Peyer's patch (tissue), 4 donors: Measurements from ENCODE around the gene HOXD8. TPM values are rescaled to one million over a fixed set of nuclear protein-coding genes. Genes with fewer than 3 reads are reported as not detected.
A peak's percentile ranks its signal among the peaks of the same experiment; 100 is the strongest.

ENCODE experiments used
- DNase-seq, 3 donors: peaks; one replicate each; pipeline ENCODE4 v3.0.0-alpha.2; 2017 to 2019
- H3K27ac ChIP-seq, 4 donors: fragments of 200-600 bp; sonication (generic); one replicate each; pipeline ENCODE4 v1.5.1; 2016 to 2019
- H3K27me3 ChIP-seq, 2 donors: fragments of 200-600 bp; sonication (generic); one replicate each; pipeline ENCODE4 v1.5.1; 2019
- H3K36me3 ChIP-seq, 3 donors: fragments of 200-600 bp; sonication (generic); one replicate each; pipeline ENCODE4 v1.5.1; 2016 to 2019
- H3K4me1 ChIP-seq, 4 donors: fragments of 200-600 bp; sonication (generic); one replicate each; pipeline ENCODE4 v1.5.1; 2016 to 2019
- H3K4me3 ChIP-seq, 4 donors: fragments of 200-600 bp; sonication (generic); 1 replicate in 3 of 4; 2 replicates in 1 of 4; pipeline ENCODE4 v1.5.1; 2016 to 2019; ENCODE audit warnings: mild to moderate bottlenecking in 1 of 4
- H3K9me3 ChIP-seq, 4 donors: fragments of 200-600 bp; sonication (generic); one replicate each; pipeline ENCODE4 v1.5.1; 2016 to 2019; ENCODE audit warnings: mild to moderate bottlenecking in 1 of 4
- CTCF ChIP-seq, 6 experiments: fragments of 450-650 bp in 4 of 6; fragments of 200-600 bp in 2 of 6; sonication (generic) in 1 of 6; IDR thresholded peaks; one replicate each; pipeline ENCODE4 v1.5.1; 2017 to 2019; ENCODE audit warnings: antibody characterized with exemption in 6 of 6, mild to moderate bottlenecking in 3 of 6, moderate library complexity in 1 of 6
- POLR2A ChIP-seq, 2 donors: fragments of 450-650 bp; IDR thresholded peaks; one replicate each; pipeline ENCODE4 v1.5.1; 2017; ENCODE audit warnings: antibody characterized with exemption in 2 of 2, mild to moderate bottlenecking in 2 of 2, moderate library complexity in 2 of 2
- total RNA-seq, 4 donors: library from RNA; depleted of rRNA; stranded (reverse); fragments of >200 nt; gene quantifications; one replicate each; pipeline ENCODE4 v1.1.0, GENCODE V29; 2016

HOXD8 gene
- total RNA-seq, 4 donors from 2014 or later, result 3.3 to 9.1 (median 5.0) TPM

GRCh38 chr2:176129813-176130146, 275 bp downstream of the HOXD8 start:
- H3K4me3 ChIP-seq, result peak overlapping the region; percentile 38 to 63 (median 52)
- peaks cover 0 to 22% (median 0%) of the 10 kb centered on the region in 4 donors for H3K4me1 ChIP-seq
- H3K27me3 ChIP-seq, result peaks cover 0 to 23% of the 10 kb centered on the region in 2 donors
- no peak for TF ChIP-seq CTCF (IDR thresholded peaks at IDR 0.05)
- TF ChIP-seq POLR2A (IDR thresholded peaks at IDR 0.05), result no peak
- H3K27ac ChIP-seq, result peak overlapping the region; percentile 72 to 97 (median 86)
- H3K9me3 ChIP-seq, result no peaks in the 10 kb centered on the region
- no peaks in the 10 kb centered on the region for H3K36me3 ChIP-seq
- DNase-seq, result peak in 1 of 3 donors; percentile 64

- Histone ChIP-seq H3K36me3 (no peaks in the 10 kb centered on the region), H3K27ac (peak overlapping the region; percentile 72 to 97 (median 86)), H3K4me3 (peak overlapping the region; percentile 38 to 63 (median 52)), H3K4me1 (peaks cover 0 to 22% (median 0%) of the 10 kb centered on the region in 4 donors), H3K27me3 (peaks cover 0 to 23% of the 10 kb centered on the region in 2 donors), H3K9me3 (no peaks in the 10 kb centered on the region)
- TF ChIP-seq CTCF (IDR thresholded peaks at IDR 0.05), result no peak
- no peak for TF ChIP-seq POLR2A (IDR thresholded peaks at IDR 0.05)
- DNase-seq, result peak in 2 of 3 donors; percentile 61 to 67
Observed at GRCh38 chr2:176130147-176130956, 847 bp downstream of the HOXD8 start.

- peaks cover 0 to 22% (median 0%) of the 10 kb centered on the region in 4 donors for H3K4me1 ChIP-seq
- DNase-seq, result no peak
- H3K4me3 ChIP-seq, result peak overlapping the region; percentile 38 to 63 (median 52)
Observed at GRCh38 chr2:176130957-176131847, 1.7 kb downstream of the HOXD8 start.

GRCh38 chr2:176131848-176132158, 2.3 kb downstream of the HOXD8 start:
- no peaks in the 10 kb centered on the region for H3K9me3 ChIP-seq
- H3K36me3 ChIP-seq, result no peaks in the 10 kb centered on the region
- H3K4me1 ChIP-seq, result peaks cover 0 to 23% (median 0%) of the 10 kb centered on the region in 4 donors
- H3K27ac ChIP-seq, result peak overlapping the region in 3 of 4 donors; percentile 13 to 97 (median 29)
- no peak for DNase-seq
- H3K4me3 ChIP-seq, result peak overlapping the region in 2 of 4 donors; percentile 21 to 63
- peaks cover 0 to 23% of the 10 kb centered on the region in 2 donors for H3K27me3 ChIP-seq
- TF ChIP-seq POLR2A (IDR thresholded peaks at IDR 0.05) (no peak), CTCF (IDR thresholded peaks at IDR 0.05) (no peak)

More at GRCh38 chr2:176130957-176131847, 1.7 kb downstream of the HOXD8 start:
- TF ChIP-seq POLR2A (IDR thresholded peaks at IDR 0.05) (no peak), CTCF (IDR thresholded peaks at IDR 0.05) (no peak)
- peak overlapping the region; percentile 72 to 97 (median 86) for H3K27ac ChIP-seq
- no peaks in the 10 kb centered on the region for H3K36me3 ChIP-seq
- H3K27me3 ChIP-seq, result peaks cover 0 to 23% of the 10 kb centered on the region in 2 donors
- no peaks in the 10 kb centered on the region for H3K9me3 ChIP-seq
